ENCODE data around the gene UBA6.

Gene UBA6

GRCh38 chr4:67576059-67576466, 124.9 kb downstream of the UBA6 start:
- no peak for DNase-seq (ENCODE audit: low read depth)

- DNase-seq (ENCODE audit: low read depth) = no peak
Measured at GRCh38 chr4:67575232-67576058, 125.5 kb downstream of the UBA6 start.

- DNase-seq (ENCODE audit: low read depth) = no peak
Measured at GRCh38 chr4:67573193-67573592, 127.8 kb downstream of the UBA6 start.

- no peak for DNase-seq (ENCODE audit: low read depth)
Measured at GRCh38 chr4:67571975-67572374, 129.0 kb downstream of the UBA6 start.

GRCh38 chr4:67570537-67570936, 130.4 kb downstream of the UBA6 start:
- no peak for DNase-seq (ENCODE audit: low read depth)

GRCh38 chr4:67568820-67569219, 132.1 kb downstream of the UBA6 start:
- no peak for DNase-seq (ENCODE audit: low read depth)

- no peak for DNase-seq (ENCODE audit: low read depth)
Measured at GRCh38 chr4:67566335-67566734, 134.6 kb downstream of the UBA6 start.

GRCh38 chr4:67565284-67565683, 135.7 kb downstream of the UBA6 start:
- no peak for DNase-seq (ENCODE audit: low read depth)

All from HS-5 (cell line).